MM.1S (cell line): ENCODE measurements around the gene ST8SIA3.
"Not testable (repeated sequence)": the region's sequence is repeated elsewhere in the genome, so short reads cannot be mapped to it uniquely, and the experiment has no call there.

ENCODE experiments used
- DNase-seq: peaks from one replicate; pipeline ENCODE4 v3.0.0-alpha.2; 2015
- H2AFZ ChIP-seq: fragments of 300-600 bp; sonication (generic); 2 replicates; pipeline ENCODE4 v1.6.0; 2016; ENCODE audit warnings: antibody characterized with exemption, low read length
- H3F3A ChIP-seq: fragments of 300-600 bp; sonication (generic); 2 replicates; pipeline ENCODE4 v1.6.1; 2016; ENCODE audit warnings: mild to moderate bottlenecking, antibody characterized with exemption, low read length, moderate library complexity, mixed read lengths; ENCODE audit not compliant: insufficient read depth
- H3K27ac ChIP-seq: fragments of 300-600 bp; sonication (generic); 2 replicates; pipeline ENCODE4 v1.5.1; 2016; ENCODE audit warnings: mild to moderate bottlenecking, low read length
- H3K27me3 ChIP-seq: fragments of 300-600 bp; sonication (generic); replicated peaks from 2 replicates; pipeline ENCODE4 v1.6.0; 2016; ENCODE audit warnings: low read length; ENCODE audit not compliant: insufficient read depth
- H3K36me3 ChIP-seq: fragments of 300-600 bp; sonication (generic); replicated peaks from 2 replicates; pipeline ENCODE4 v1.6.1; 2016; ENCODE audit warnings: mild to moderate bottlenecking, low read length, mixed read lengths; ENCODE audit not compliant: insufficient read depth
- H3K4me1 ChIP-seq: fragments of 300-600 bp; sonication (generic); 2 replicates; pipeline ENCODE4 v1.6.1; 2016; ENCODE audit warnings: low read length, mixed read lengths
- H3K4me2 ChIP-seq: fragments of 300-600 bp; sonication (generic); 2 replicates; pipeline ENCODE4 v1.6.0; 2016; ENCODE audit warnings: low read depth, low read length
- H3K4me3 ChIP-seq: fragments of 300-600 bp; sonication (generic); 2 replicates; pipeline ENCODE4 v1.5.1; 2016; ENCODE audit warnings: low read length, mixed read lengths
- H3K79me2 ChIP-seq: fragments of 300-600 bp; sonication (generic); 2 replicates; pipeline ENCODE4 v1.6.1; 2016; ENCODE audit warnings: mixed run types, low read length, mixed read lengths
- H3K9ac ChIP-seq: fragments of 300-600 bp; sonication (generic); 2 replicates; pipeline ENCODE4 v1.6.1; 2016; ENCODE audit warnings: low read length, mixed read lengths
- H3K9me2 ChIP-seq: fragments of 300-600 bp; sonication (generic); replicated peaks from 2 replicates; pipeline ENCODE4 v1.6.1; 2016; ENCODE audit warnings: mild to moderate bottlenecking, low read length, mixed read lengths; ENCODE audit not compliant: insufficient read depth
- H3K9me3 ChIP-seq: fragments of 300-600 bp; sonication (generic); replicated peaks from 2 replicates; pipeline ENCODE4 v1.6.1; 2016; ENCODE audit warnings: mild to moderate bottlenecking, low read length, mixed read lengths; ENCODE audit not compliant: insufficient read depth
- H4K20me1 ChIP-seq: fragments of 300-600 bp; sonication (generic); 2 replicates; pipeline ENCODE4 v1.6.1; 2016; ENCODE audit warnings: mild to moderate bottlenecking, low read length, moderate library complexity, mixed read lengths; ENCODE audit not compliant: insufficient read depth
- EZH2 ChIP-seq: fragments of 300-600 bp; sonication (generic); optimal IDR thresholded peaks from 2 replicates; pipeline ENCODE3; 2017; ENCODE audit warnings: low read depth, mild to moderate bottlenecking, antibody characterized with exemption, low read length, mixed read lengths
- EZH2phosphoT487 ChIP-seq: fragments of 300-600 bp; sonication (generic); IDR thresholded peaks from 2 replicates; pipeline ENCODE4 v1.6.1; 2018; ENCODE audit warnings: antibody characterized with exemption, low read length
- TF ChIP-seq, protein P1 (sequence below): fragments of 300-600 bp; sonication (generic); IDR thresholded peaks from 2 replicates; pipeline ENCODE4 v1.5.1; 2016; ENCODE audit warnings: antibody characterized with exemption, low read length, mixed read lengths

Gene ST8SIA3

DNA sequence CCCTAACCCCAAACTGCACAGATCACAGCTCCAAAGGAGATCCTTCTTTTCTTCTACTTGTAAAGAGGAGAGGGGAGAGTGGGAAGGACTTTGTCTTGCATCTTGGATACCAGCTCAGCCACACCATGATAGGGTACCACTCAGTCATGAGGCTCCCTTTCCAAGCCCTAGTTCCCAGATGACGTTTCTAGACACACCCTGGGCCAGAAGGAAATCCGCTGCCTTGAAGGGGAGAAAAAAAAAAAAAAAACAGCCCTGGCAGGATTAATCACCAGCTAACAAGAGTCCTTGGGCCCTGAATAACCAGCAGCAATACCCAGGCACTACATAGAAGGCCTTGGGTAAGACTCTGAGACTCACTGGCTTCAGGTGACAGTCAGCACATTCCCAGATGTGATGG, 36.9 kb downstream of the ST8SIA3 start:
- Histone ChIP-seq H3K27ac (no peak overlapping the region), H3K4me1 (peaks cover 9% of the 10 kb centered on the region), H3K9me2 (no peaks in the 10 kb centered on the region), H3K79me2 (no peaks in the 10 kb centered on the region), H3K36me3 (no peaks in the 10 kb centered on the region), H4K20me1 (no peaks in the 10 kb centered on the region), H3K4me2 (no peak overlapping the region), H3K9me3 (no peaks in the 10 kb centered on the region), H2AFZ (no peak overlapping the region), H3K27me3 (no peaks in the 10 kb centered on the region), H3K9ac (no peak overlapping the region), H3K4me3 (no peak overlapping the region), H3F3A (no peaks in the 10 kb centered on the region)
- TF ChIP-seq EZH2phosphoT487 = no peak
- no peak for DNase-seq

DNA sequence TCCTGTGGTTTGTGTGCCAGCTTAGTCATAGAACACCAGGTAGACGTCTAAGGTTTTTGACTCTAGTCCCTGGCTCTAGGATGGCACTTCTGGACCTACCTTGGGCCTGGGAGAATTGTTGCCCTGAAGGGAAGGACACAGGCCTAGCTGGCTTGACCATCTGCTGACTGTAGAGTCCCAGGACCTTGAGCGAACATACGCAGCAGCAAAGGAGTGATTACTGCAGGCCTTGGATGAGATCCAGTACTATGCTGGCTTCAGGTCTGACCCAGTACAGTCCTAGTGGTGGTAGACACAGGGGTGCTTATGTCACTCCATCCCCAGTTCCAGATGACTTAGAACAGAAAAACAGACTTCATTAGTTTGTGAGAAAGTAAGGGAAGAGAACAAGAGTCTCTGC, 37.7 kb downstream of the ST8SIA3 start:
- peaks cover 9% of the 10 kb centered on the region for H3K4me1 ChIP-seq
- H3K4me2 ChIP-seq = no peak overlapping the region
- H4K20me1 ChIP-seq = no peaks in the 10 kb centered on the region
- no peak for DNase-seq
- H2AFZ ChIP-seq = no peak overlapping the region
- no peak overlapping the region for H3K27ac ChIP-seq
- no peaks in the 10 kb centered on the region for H3K79me2 ChIP-seq
- H3K9ac ChIP-seq = no peak overlapping the region
- no peaks in the 10 kb centered on the region for H3F3A ChIP-seq
- H3K4me3 ChIP-seq = no peak overlapping the region
- no peaks in the 10 kb centered on the region for H3K36me3 ChIP-seq
- TF ChIP-seq, protein P1, sequence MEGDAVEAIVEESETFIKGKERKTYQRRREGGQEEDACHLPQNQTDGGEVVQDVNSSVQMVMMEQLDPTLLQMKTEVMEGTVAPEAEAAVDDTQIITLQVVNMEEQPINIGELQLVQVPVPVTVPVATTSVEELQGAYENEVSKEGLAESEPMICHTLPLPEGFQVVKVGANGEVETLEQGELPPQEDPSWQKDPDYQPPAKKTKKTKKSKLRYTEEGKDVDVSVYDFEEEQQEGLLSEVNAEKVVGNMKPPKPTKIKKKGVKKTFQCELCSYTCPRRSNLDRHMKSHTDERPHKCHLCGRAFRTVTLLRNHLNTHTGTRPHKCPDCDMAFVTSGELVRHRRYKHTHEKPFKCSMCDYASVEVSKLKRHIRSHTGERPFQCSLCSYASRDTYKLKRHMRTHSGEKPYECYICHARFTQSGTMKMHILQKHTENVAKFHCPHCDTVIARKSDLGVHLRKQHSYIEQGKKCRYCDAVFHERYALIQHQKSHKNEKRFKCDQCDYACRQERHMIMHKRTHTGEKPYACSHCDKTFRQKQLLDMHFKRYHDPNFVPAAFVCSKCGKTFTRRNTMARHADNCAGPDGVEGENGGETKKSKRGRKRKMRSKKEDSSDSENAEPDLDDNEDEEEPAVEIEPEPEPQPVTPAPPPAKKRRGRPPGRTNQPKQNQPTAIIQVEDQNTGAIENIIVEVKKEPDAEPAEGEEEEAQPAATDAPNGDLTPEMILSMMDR = no peak
- TF ChIP-seq EZH2 (no peak), EZH2phosphoT487 (no peak)
- H3K9me2 ChIP-seq = no peaks in the 10 kb centered on the region
- no peaks in the 10 kb centered on the region for H3K27me3 ChIP-seq
- no peaks in the 10 kb centered on the region for H3K9me3 ChIP-seq

DNA sequence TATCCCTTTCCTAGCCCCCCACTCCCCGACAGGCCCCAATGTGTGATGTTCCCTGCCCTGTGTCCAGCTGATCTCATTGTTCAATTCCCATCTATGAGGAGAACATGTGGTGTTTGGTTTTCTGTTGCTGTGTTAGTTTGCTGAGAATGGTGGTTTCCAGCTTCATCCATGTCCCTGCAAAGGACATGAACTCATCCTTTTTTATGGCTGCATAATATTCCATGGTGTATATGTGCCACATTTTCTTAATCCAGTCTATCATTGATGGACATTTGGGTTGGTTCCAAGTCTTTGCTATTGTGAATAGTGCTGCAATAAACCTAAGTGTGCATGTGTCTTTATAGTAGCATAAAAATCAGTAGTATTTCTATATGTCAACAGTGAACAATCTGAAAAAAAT, 42.4 kb downstream of the ST8SIA3 start:
- H3K9ac ChIP-seq, H3K9me2 ChIP-seq, H3K9me3 ChIP-seq: not testable (repeated sequence)

DNA sequence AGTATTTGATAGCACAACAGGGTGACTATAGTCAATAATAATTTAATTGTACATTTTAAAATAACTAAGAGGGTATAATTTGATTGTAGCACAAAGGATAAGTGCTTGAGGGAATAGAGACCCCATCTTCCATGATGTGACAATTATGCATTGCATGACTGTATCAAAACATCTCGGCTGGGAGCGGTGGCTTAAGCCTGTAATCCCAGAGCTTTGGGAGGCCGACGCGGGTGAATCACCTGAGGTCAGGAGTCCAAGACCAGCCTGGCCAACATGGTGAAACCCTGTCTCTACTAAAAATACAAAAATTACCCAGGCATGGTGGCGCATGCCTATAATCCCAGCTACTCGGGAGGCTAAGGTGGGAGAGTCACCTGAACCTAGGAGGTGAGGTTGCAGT, 44.5 kb downstream of the ST8SIA3 start:
- H3K36me3 ChIP-seq, H3K4me2 ChIP-seq, H3K9me3 ChIP-seq, H3K79me2 ChIP-seq, H3K4me3 ChIP-seq, H3K27me3 ChIP-seq, DNase-seq, H3F3A ChIP-seq, H3K27ac ChIP-seq, H2AFZ ChIP-seq, H3K9me2 ChIP-seq, H4K20me1 ChIP-seq, H3K9ac ChIP-seq, H3K4me1 ChIP-seq: not testable (repeated sequence)

More for the DNA sequence above, 42.4 kb downstream of the ST8SIA3 start:
- not testable (repeated sequence) for H3K4me1 ChIP-seq, H3K36me3 ChIP-seq, H3K4me3 ChIP-seq, DNase-seq, H2AFZ ChIP-seq, H3K79me2 ChIP-seq, H3K27ac ChIP-seq, H3K27me3 ChIP-seq, H3K4me2 ChIP-seq, H4K20me1 ChIP-seq, H3F3A ChIP-seq

DNA sequence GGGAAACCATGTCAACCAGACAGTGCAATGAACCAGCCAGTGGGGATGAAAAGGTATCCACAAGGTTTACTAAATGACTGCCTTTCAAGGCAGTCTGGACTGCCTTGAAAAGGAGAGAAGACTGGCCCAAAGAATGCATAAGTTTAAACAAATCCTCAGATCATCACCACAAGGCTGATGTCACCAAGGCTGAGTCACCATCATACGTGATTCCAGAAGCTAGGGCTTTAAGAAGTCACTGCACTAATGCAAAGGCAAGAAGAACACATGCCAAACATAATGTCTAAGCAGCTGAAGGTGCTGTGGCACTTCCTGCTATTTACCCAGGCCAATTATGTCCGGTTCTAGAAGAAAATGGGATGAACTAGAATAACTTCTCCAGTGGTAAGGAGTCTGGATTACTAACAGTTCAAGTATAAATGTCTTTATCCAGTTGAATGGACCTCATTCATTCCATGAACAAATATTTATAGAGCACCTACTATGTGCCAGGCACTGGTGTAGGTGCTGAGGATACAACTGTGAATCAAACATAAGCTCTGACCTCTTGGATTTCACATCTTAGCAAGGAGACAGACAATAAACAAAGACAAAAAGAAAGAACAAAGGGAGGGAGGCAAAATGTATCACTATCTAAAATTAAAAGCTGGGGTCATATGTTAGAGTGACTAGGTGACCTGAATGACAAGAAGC, 45.2 kb downstream of the ST8SIA3 start:
- no peak overlapping the region for H3K4me2 ChIP-seq
- no peaks in the 10 kb centered on the region for H3K4me1 ChIP-seq
- H2AFZ ChIP-seq = no peak overlapping the region
- no peak overlapping the region for H3K4me3 ChIP-seq
- H4K20me1 ChIP-seq = no peaks in the 10 kb centered on the region
- no peaks in the 10 kb centered on the region for H3K9me2 ChIP-seq
- H3K36me3 ChIP-seq = no peaks in the 10 kb centered on the region
- no peaks in the 10 kb centered on the region for H3K27me3 ChIP-seq
- H3F3A ChIP-seq = no peaks in the 10 kb centered on the region
- H3K9me3 ChIP-seq = no peaks in the 10 kb centered on the region
- H3K27ac ChIP-seq = no peak overlapping the region
- TF ChIP-seq EZH2 (no peak), EZH2phosphoT487 (no peak)
- TF ChIP-seq, protein P1 = no peak
- H3K79me2 ChIP-seq = no peaks in the 10 kb centered on the region
- no peak overlapping the region for H3K9ac ChIP-seq
- no peak for DNase-seq
